GM23338 (cell line): ENCODE measurements around the gene ZBTB7B. TPM values are rescaled to one million over a fixed set of nuclear protein-coding genes. Genes with fewer than 3 reads are reported as not detected.
"Not testable (repeated sequence)": the region's sequence is repeated elsewhere in the genome, so short reads cannot be mapped to it uniquely, and the experiment has no call there.

ENCODE experiments used
- ATAC-seq: fragments of 200-7000 bp; cut with Tn5 transposase; 3 replicates; pipeline ENCODE4 v1.9.1; 2020
- DNase-seq: peaks from one replicate; pipeline ENCODE4 v3.0.0-alpha.2; 2015; ENCODE audit warnings: low spot score
- H2AFZ ChIP-seq: fragments of 200-600 bp; sonication (generic); 2 replicates; pipeline ENCODE4 v1.8.0; 2016; ENCODE audit warnings: antibody characterized with exemption, mild to moderate bottlenecking, moderate library complexity
- H3F3A ChIP-seq: fragments of 200-600 bp; sonication (generic); replicated peaks from 2 replicates; pipeline ENCODE4 v1.8.0; 2017; ENCODE audit warnings: antibody characterized with exemption, mixed run types, low read depth
- H3K27ac ChIP-seq: fragments of 200-600 bp; sonication (generic); 2 replicates; pipeline ENCODE4 v1.6.1; 2016; ENCODE audit warnings: low read depth
- H3K27me3 ChIP-seq: fragments of 200-600 bp; sonication (generic); 2 replicates; pipeline ENCODE4 v1.8.0; 2016; ENCODE audit warnings: mild to moderate bottlenecking, mixed run types, moderate library complexity; ENCODE audit not compliant: insufficient read depth
- H3K36me3 ChIP-seq: fragments of 200-600 bp; sonication (generic); 2 replicates; pipeline ENCODE4 v1.8.0; 2016; ENCODE audit warnings: mild to moderate bottlenecking; ENCODE audit not compliant: insufficient read depth
- H3K4me1 ChIP-seq: fragments of 200-600 bp; sonication (generic); 2 replicates; pipeline ENCODE4 v1.8.0; 2016; ENCODE audit warnings: mild to moderate bottlenecking, moderate library complexity; ENCODE audit not compliant: insufficient read depth
- H3K4me2 ChIP-seq: fragments of 200-600 bp; sonication (generic); 2 replicates; pipeline ENCODE4 v1.7.1; 2017; ENCODE audit warnings: mixed run types
- H3K4me3 ChIP-seq: fragments of 200-600 bp; sonication (generic); 2 replicates; pipeline ENCODE4 v1.6.1; 2016; ENCODE audit warnings: mixed run types
- H3K79me2 ChIP-seq: fragments of 200-600 bp; sonication (generic); replicated peaks from 2 replicates; pipeline ENCODE4 v1.8.0; 2017; ENCODE audit warnings: mild to moderate bottlenecking; ENCODE audit not compliant: insufficient read depth
- H3K9me2 ChIP-seq: fragments of 200-600 bp; sonication (generic); 2 replicates; pipeline ENCODE4 v1.8.0; 2017; ENCODE audit not compliant: insufficient read depth
- H4K20me1 ChIP-seq: fragments of 200-600 bp; sonication (generic); replicated peaks from 2 replicates; pipeline ENCODE4 v1.8.0; 2017; ENCODE audit warnings: mild to moderate bottlenecking; ENCODE audit not compliant: insufficient read depth
- H3K27ac Mint-ChIP-seq: 2 replicates; pipeline ENCODE4 v1.8.0; 2020; ENCODE audit warnings: inconsistent platforms, mild to moderate bottlenecking, moderate library complexity, mixed read lengths
- H3K27me3 Mint-ChIP-seq: 3 replicates; pipeline ENCODE4 v1.8.0; 2022; ENCODE audit warnings: low read depth, mild to moderate bottlenecking, moderate library complexity, mixed read lengths, inconsistent platforms; ENCODE audit not compliant: insufficient read depth, poor library complexity
- H3K36me3 Mint-ChIP-seq: 3 replicates; pipeline ENCODE4 v1.8.0; 2021; ENCODE audit warnings: low read depth, mild to moderate bottlenecking, inconsistent platforms, moderate library complexity, mixed read lengths
- H3K4me1 Mint-ChIP-seq: 3 replicates; pipeline ENCODE4 v1.8.0; 2020; ENCODE audit warnings: mild to moderate bottlenecking, inconsistent platforms, mixed read lengths
- H3K4me3 Mint-ChIP-seq: 3 replicates; pipeline ENCODE4 v1.8.0; 2021; ENCODE audit warnings: moderate library complexity, mild to moderate bottlenecking, inconsistent platforms, mixed read lengths
- H3K9me3 Mint-ChIP-seq: 3 replicates; pipeline ENCODE4 v1.8.0; 2020; ENCODE audit warnings: moderate library complexity, mild to moderate bottlenecking, inconsistent platforms, mixed read lengths
- CTCF ChIP-seq, 2 experiments: fragments of 200-600 bp in 1 of 2; sonication (generic) in 1 of 2; conservative IDR thresholded peaks; 2 replicates each; pipeline versions ENCODE4 v1.5.1 to v1.6.1; 2016 to 2017; ENCODE audit warnings: antibody characterized with exemption in 2 of 2, low read depth in 2 of 2, mild to moderate bottlenecking in 2 of 2, moderate library complexity in 1 of 2
- EZH2 ChIP-seq: fragments of 200-600 bp; sonication (generic); IDR thresholded peaks from one replicate; pipeline ENCODE4 v1.8.0; 2017; ENCODE audit warnings: antibody characterized with exemption, mild to moderate bottlenecking, low read depth; ENCODE audit not compliant: unreplicated experiment
- JUNB ChIP-seq: IDR thresholded peaks from one replicate; pipeline ENCODE4 v1.6.1; 2016; ENCODE audit warnings: antibody characterized with exemption; ENCODE audit not compliant: unreplicated experiment
- POLR2AphosphoS5 ChIP-seq: IDR thresholded peaks from 2 replicates; pipeline ENCODE4 v1.6.1; 2016; ENCODE audit warnings: antibody characterized with exemption, low read depth
- STAT1 ChIP-seq: IDR thresholded peaks from one replicate; pipeline ENCODE4 v1.6.1; 2016; ENCODE audit warnings: antibody characterized with exemption; ENCODE audit not compliant: unreplicated experiment
- ZNF462 ChIP-seq: fragments of 250-450 bp; sonication (Bioruptor Pico); IDR thresholded peaks from 2 replicates; pipeline ENCODE4 v1.5.0; 2020; ENCODE audit warnings: mild to moderate bottlenecking, moderate library complexity
- polyA plus RNA-seq: library from polyadenylated mRNA; unstranded; fragments of >200 nt; fragmentation: Nextera tagmentation; extraction: Ambion mirVana; gene quantifications from 2 replicates; pipeline ENCODE4 v1.2.1, GENCODE V29; 2016
- total RNA-seq: library from RNA; depleted of rRNA; stranded (reverse); fragments of >200 nt; shearing (Covaris generic); gene quantifications from 2 replicates; pipeline ENCODE4 v1.2.3, GENCODE V29; 2014

The ZBTB7B gene
- total and polyA plus RNA-seq, 2 experiments from 2014 or later = 3.6 to 32.6 TPM

GRCh38 chr1:154994591-154994990 lies 8.0 kb upstream of the ZBTB7B start (continued):
- no peak for TF ChIP-seq ZNF462
- TF ChIP-seq STAT1 = no peak
- TF ChIP-seq JUNB = no peak
- TF ChIP-seq EZH2 = no peak
- TF ChIP-seq POLR2AphosphoS5 = no peak

GRCh38 chr1:154995301-154995983 lies 7.2 kb upstream of the ZBTB7B start:
- H3K9me2 ChIP-seq, ATAC-seq, H3K27ac ChIP-seq, H2AFZ ChIP-seq, H3K4me1 ChIP-seq, H3K36me3 ChIP-seq, H3K4me3 ChIP-seq, H3K9me3 Mint-ChIP-seq, H3K27me3 ChIP-seq, H3K27ac Mint-ChIP-seq, H4K20me1 ChIP-seq, H3K4me2 ChIP-seq, H3K4me3 Mint-ChIP-seq, H3K79me2 ChIP-seq: not testable (repeated sequence)
- Mint-ChIP-seq H3K36me3 (peaks cover 10% of the 10 kb centered on the region; the same call in 2 of the 3 replicates), H3K4me1 (peaks cover 30% of the 10 kb centered on the region), H3K27me3 (peaks cover 19% of the 10 kb centered on the region)
- peak; percentile 68 to 73 for TF ChIP-seq CTCF (conservative IDR thresholded peaks at IDR 0.05; ENCODE audit: low read depth in 2 of 2)
- peak; percentile 84 for DNase-seq
- H3F3A ChIP-seq = peaks cover 22% of the 10 kb centered on the region; the same call in 1 of the 2 replicates
